ENCODE results near the gene CMIP.

CMIP gene

GRCh38 chr16:81650281-81650680, 205.7 kb downstream of the CMIP start:
- no peaks in the 10 kb centered on the region for H3K27me3 Mint-ChIP-seq (ENCODE audit: low read depth)
- TF ChIP-seq CTCF (IDR thresholded peaks at IDR 0.05; ENCODE audit: unreplicated experiment in 3 of 3), result no peak
- peaks cover 4% of the 10 kb centered on the region for H3K36me3 Mint-ChIP-seq (ENCODE audit: low read depth)
- H3K9me3 Mint-ChIP-seq, result no peaks in the 10 kb centered on the region
- peaks cover 76% of the 10 kb centered on the region for H3K4me1 Mint-ChIP-seq
- peak overlapping the region; percentile 15 to 72 (median 36) for H3K4me3 Mint-ChIP-seq
- H3K27ac Mint-ChIP-seq, result peak overlapping the region; percentile 87 to 89 (median 88)

GRCh38 chr16:81650982-81651562, 206.5 kb downstream of the CMIP start:
- H3K4me3 Mint-ChIP-seq, result peak overlapping the region; percentile 57 to 72 (median 72)
- peaks cover 78% of the 10 kb centered on the region for H3K4me1 Mint-ChIP-seq
- peak overlapping the region; percentile 87 to 89 (median 88) for H3K27ac Mint-ChIP-seq
- H3K9me3 Mint-ChIP-seq, result no peaks in the 10 kb centered on the region
- no peaks in the 10 kb centered on the region for H3K27me3 Mint-ChIP-seq (ENCODE audit: low read depth)
- H3K36me3 Mint-ChIP-seq (ENCODE audit: low read depth), result peaks cover 9% of the 10 kb centered on the region
- no peak for TF ChIP-seq CTCF (IDR thresholded peaks at IDR 0.05; ENCODE audit: unreplicated experiment in 3 of 3)

- Mint-ChIP-seq H3K4me3 (peak overlapping the region; percentile 18 to 72 (median 72)), H3K27me3 (ENCODE audit: low read depth) (no peaks in the 10 kb centered on the region), H3K27ac (peak overlapping the region; percentile 87 to 89 (median 88)), H3K9me3 (no peaks in the 10 kb centered on the region), H3K4me1 (peaks cover 75% of the 10 kb centered on the region), H3K36me3 (ENCODE audit: low read depth) (peaks cover 12% of the 10 kb centered on the region)
- no peak for TF ChIP-seq CTCF (IDR thresholded peaks at IDR 0.05; ENCODE audit: unreplicated experiment in 3 of 3)
These were observed 207.4 kb downstream of the CMIP start for GRCh38 chr16:81651758-81652718.

- Mint-ChIP-seq H3K36me3 (ENCODE audit: low read depth) (peaks cover 17% of the 10 kb centered on the region), H3K9me3 (no peaks in the 10 kb centered on the region), H3K4me3 (peak overlapping the region; percentile 43 to 72 (median 62)), H3K27me3 (ENCODE audit: low read depth) (no peaks in the 10 kb centered on the region), H3K4me1 (peaks cover 70% of the 10 kb centered on the region), H3K27ac (peak overlapping the region; percentile 87 to 89 (median 88))
- no peak for TF ChIP-seq CTCF (IDR thresholded peaks at IDR 0.05; ENCODE audit: unreplicated experiment in 3 of 3)
These were observed 208.3 kb downstream of the CMIP start for GRCh38 chr16:81652798-81653505.

GRCh38 chr16:81654346-81654745, 209.7 kb downstream of the CMIP start:
- TF ChIP-seq CTCF (IDR thresholded peaks at IDR 0.05; ENCODE audit: unreplicated experiment in 3 of 3), result no peak
- no peak overlapping the region for H3K4me3 Mint-ChIP-seq
- H3K27me3 Mint-ChIP-seq (ENCODE audit: low read depth), result no peaks in the 10 kb centered on the region
- H3K36me3 Mint-ChIP-seq (ENCODE audit: low read depth), result peaks cover 29% of the 10 kb centered on the region
- peak overlapping the region in 1 of 3 experiments; percentile 46 for H3K27ac Mint-ChIP-seq
- peaks cover 60% of the 10 kb centered on the region for H3K4me1 Mint-ChIP-seq
- no peaks in the 10 kb centered on the region for H3K9me3 Mint-ChIP-seq
